ENCODE measurements around the gene HSPA12B. TPM values are rescaled to one million over a fixed set of nuclear protein-coding genes. Genes with fewer than 3 reads are reported as not detected.

The HSPA12B gene
- total and polyA plus RNA-seq, 2 donors from 2014 or later = 8.7 to 18.9 TPM

DNA sequence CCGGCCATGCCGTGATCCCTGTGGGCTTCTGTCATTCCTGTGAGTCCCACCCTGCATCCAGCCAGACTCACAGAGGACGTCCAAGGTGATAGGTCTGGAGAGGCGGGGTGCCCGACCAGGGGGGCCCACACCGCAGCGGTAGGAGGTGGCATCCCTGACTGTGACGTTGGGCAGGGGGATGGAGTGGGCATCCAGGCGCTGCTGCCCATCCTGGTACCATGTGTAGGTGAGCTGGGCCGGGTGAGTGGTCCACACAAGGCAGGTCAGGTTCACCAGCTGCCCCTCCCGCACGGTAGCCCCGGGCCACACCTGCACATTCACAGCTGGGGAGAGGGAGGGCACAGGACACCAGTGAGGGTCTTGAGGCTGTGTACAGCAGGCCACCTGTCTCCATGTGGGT is 39.1 kb upstream of the HSPA12B start:
- DNase-seq (peak in 1 of 5 donors; percentile 63), FAIRE-seq (no peak)
- Histone ChIP-seq H3K9ac (ENCODE audit: low read length in 3 of 3) (no peak overlapping the region), H3K4me3 (ENCODE audit: low read length in 3 of 3) (no peak overlapping the region), H3K4me1 (ENCODE audit: control insufficient read depth in 2 of 3, insufficient read depth in 2 of 3, low read depth in 1 of 3, low read length in 3 of 3) (no peaks in the 10 kb centered on the region), H3K27ac (ENCODE audit: low read depth in 2 of 2, low read length in 2 of 2) (no peak overlapping the region), H3K27me3 (ENCODE audit: control insufficient read depth, insufficient read depth, low read length) (no peaks in the 10 kb centered on the region), H3K9me3 (ENCODE audit: control insufficient read depth in 2 of 3, insufficient read depth in 1 of 3, low read length in 3 of 3) (no peaks in the 10 kb centered on the region), H3K36me3 (ENCODE audit: control insufficient read depth in 2 of 3, insufficient read depth in 3 of 3, low read length in 3 of 3) (no peaks in the 10 kb centered on the region)
- intact Hi-C loops (cut with DNase I) = no loop called here
- TF ChIP-seq, protein P1, sequence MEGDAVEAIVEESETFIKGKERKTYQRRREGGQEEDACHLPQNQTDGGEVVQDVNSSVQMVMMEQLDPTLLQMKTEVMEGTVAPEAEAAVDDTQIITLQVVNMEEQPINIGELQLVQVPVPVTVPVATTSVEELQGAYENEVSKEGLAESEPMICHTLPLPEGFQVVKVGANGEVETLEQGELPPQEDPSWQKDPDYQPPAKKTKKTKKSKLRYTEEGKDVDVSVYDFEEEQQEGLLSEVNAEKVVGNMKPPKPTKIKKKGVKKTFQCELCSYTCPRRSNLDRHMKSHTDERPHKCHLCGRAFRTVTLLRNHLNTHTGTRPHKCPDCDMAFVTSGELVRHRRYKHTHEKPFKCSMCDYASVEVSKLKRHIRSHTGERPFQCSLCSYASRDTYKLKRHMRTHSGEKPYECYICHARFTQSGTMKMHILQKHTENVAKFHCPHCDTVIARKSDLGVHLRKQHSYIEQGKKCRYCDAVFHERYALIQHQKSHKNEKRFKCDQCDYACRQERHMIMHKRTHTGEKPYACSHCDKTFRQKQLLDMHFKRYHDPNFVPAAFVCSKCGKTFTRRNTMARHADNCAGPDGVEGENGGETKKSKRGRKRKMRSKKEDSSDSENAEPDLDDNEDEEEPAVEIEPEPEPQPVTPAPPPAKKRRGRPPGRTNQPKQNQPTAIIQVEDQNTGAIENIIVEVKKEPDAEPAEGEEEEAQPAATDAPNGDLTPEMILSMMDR (IDR thresholded peaks at IDR 0.05; ENCODE audit: borderline replicate concordance, extremely low read depth, insufficient read depth) = no peak

DNA sequence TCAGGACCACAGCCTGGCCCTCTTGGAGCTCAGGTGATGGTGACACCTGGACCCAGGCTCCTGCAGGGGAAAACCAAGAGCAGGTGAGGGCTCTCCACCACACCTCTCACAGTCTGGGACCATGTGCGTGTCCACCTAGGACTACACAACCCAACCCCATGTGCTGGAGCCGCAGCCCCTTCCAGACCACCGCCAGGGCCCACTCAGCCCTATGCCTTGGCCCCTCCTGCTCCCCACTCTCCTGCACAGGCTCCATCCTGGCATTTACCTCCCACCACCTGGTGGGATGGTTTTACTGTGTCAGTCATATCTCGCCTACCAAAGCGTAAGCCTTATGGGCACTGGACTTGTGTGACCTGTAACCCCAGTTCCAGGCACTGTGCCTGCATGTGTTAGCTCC is 37.6 kb upstream of the HSPA12B start:
- no peak overlapping the region for H3K27ac ChIP-seq (ENCODE audit: low read depth in 2 of 2, low read length in 2 of 2)
- DNase-seq (no peak), FAIRE-seq (no peak)
- H3K36me3 ChIP-seq (ENCODE audit: control insufficient read depth in 2 of 3, insufficient read depth in 3 of 3, low read length in 3 of 3) = no peaks in the 10 kb centered on the region
- intact Hi-C loops (cut with DNase I) = no loop called here
- no peaks in the 10 kb centered on the region for H3K9me3 ChIP-seq (ENCODE audit: control insufficient read depth in 2 of 3, insufficient read depth in 1 of 3, low read length in 3 of 3)
- no peak overlapping the region for H3K9ac ChIP-seq (ENCODE audit: low read length in 3 of 3)
- no peaks in the 10 kb centered on the region for H3K4me1 ChIP-seq (ENCODE audit: control insufficient read depth in 2 of 3, insufficient read depth in 2 of 3, low read depth in 1 of 3, low read length in 3 of 3)
- TF ChIP-seq, protein P1 (IDR thresholded peaks at IDR 0.05; ENCODE audit: borderline replicate concordance, extremely low read depth, insufficient read depth) = no peak
- no peaks in the 10 kb centered on the region for H3K27me3 ChIP-seq (ENCODE audit: control insufficient read depth, insufficient read depth, low read length)
- no peak overlapping the region for H3K4me3 ChIP-seq (ENCODE audit: low read length in 3 of 3)

DNA sequence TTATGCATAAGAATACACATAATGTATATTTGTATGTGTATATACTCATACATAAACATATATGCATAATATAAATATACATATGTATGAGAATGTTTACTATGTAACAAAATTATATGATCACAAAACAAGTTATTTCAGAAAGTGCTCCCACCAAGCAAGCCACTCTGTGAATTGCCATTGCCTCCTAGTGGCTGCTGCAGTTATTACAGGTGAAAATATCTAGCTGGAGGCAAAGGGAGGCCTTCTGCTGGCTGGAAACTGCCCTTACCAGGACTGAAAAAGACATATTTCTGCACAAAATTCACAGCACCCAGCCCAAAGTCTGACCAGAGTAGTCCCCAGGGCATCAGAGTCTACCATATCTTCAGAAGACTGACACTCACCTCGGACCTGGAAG is 36.3 kb upstream of the HSPA12B start:
- H3K36me3 ChIP-seq (ENCODE audit: control insufficient read depth in 2 of 3, insufficient read depth in 3 of 3, low read length in 3 of 3) = no peaks in the 10 kb centered on the region
- FAIRE-seq (no peak), DNase-seq (peak in 1 of 5 donors; percentile 22)
- TF ChIP-seq, protein P1 (IDR thresholded peaks at IDR 0.05; ENCODE audit: borderline replicate concordance, extremely low read depth, insufficient read depth) = no peak
- no peaks in the 10 kb centered on the region for H3K4me1 ChIP-seq (ENCODE audit: control insufficient read depth in 2 of 3, insufficient read depth in 2 of 3, low read depth in 1 of 3, low read length in 3 of 3)
- H3K9ac ChIP-seq (ENCODE audit: low read length in 3 of 3) = no peak overlapping the region
- intact Hi-C loops (cut with DNase I) = no loop called here
- no peak overlapping the region for H3K4me3 ChIP-seq (ENCODE audit: low read length in 3 of 3)
- no peaks in the 10 kb centered on the region for H3K9me3 ChIP-seq (ENCODE audit: control insufficient read depth in 2 of 3, insufficient read depth in 1 of 3, low read length in 3 of 3)
- no peak overlapping the region for H3K27ac ChIP-seq (ENCODE audit: low read depth in 2 of 2, low read length in 2 of 2)
- H3K27me3 ChIP-seq (ENCODE audit: control insufficient read depth, insufficient read depth, low read length) = no peaks in the 10 kb centered on the region

Data from kidney (tissue), 14 donors.